NCI-H128 (cell line): ENCODE data around the gene RPL35A.

Experiments used
- DNase-seq: peaks from one replicate; lab custom pipeline; 2025; ENCODE audit not compliant: unreplicated experiment; lab: John Stamatoyannopoulos, UW

RPL35A gene

GRCh38 chr3:197996855-197997254 is 46.9 kb downstream of the RPL35A start:
- DNase-seq = no peak

DNA sequence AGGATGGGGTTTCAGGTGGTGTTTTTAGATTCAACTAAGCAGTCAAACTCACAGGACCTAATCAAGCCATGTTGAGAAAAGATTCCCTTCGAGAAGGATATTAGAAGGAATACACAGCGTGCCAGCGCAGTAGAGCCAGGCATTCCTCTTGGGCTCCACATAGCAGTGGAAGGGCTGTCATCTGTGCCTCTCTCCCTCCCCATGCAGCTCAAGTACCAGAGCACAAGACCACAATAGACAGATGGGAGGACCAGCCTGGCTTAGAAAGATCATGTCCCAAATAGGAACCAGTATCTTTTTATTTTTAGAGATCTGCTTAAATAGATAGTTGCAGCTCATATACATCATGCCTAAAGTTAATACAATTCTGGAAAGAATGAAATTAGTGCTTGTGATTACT is 47.9 kb downstream of the RPL35A start:
- DNase-seq = no peak
